ENCODE measurements around the gene CCNQ. TPM values are rescaled to one million over a fixed set of nuclear protein-coding genes. Genes with fewer than 3 reads are reported as not detected.
"Not testable (repeated sequence)": the region's sequence is repeated elsewhere in the genome, so short reads cannot be mapped to it uniquely, and the experiment has no call there.

Gene CCNQ
- total RNA-seq, 1 donor from 2014 or later = 40.7 TPM

DNA sequence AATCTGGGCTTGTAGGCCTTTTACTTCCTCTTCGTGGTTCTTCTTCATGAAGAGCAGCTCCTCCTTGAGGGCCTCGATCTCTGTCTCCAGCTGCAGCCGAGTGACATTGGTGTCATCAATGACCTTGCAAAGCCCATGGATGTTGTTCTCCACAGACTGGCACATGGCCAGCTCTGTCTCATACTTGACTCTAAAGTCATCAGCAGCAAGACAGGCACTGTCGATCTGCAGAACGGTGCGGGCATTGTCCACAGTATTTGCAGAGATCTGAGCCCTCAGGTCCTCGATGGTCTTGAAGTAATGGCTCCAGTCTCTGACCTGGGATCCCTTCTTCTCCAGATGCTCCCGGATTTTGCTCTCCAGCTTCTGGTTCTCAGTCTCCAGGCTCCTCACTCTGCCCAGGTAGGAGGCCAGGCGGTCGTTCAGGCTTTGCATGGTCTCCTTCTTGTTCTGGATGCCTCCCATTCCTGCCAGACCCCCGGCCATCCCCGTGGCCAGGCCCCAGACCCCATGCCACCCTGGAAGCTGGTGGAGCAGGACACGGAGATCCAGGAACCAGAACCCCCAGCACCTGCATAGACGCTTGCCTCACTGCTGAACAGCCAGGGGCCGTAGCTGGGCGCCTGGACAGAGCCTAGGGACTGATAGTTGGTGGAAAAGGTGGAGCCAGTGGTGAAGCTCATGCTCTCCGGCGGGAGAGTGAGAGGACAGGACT, 5.9 kb upstream of the CCNQ start:
- ATAC-seq (ENCODE audit: poor library complexity); DNase-seq; intact Hi-C loops (cut with DNase I): not testable (repeated sequence)

DNA sequence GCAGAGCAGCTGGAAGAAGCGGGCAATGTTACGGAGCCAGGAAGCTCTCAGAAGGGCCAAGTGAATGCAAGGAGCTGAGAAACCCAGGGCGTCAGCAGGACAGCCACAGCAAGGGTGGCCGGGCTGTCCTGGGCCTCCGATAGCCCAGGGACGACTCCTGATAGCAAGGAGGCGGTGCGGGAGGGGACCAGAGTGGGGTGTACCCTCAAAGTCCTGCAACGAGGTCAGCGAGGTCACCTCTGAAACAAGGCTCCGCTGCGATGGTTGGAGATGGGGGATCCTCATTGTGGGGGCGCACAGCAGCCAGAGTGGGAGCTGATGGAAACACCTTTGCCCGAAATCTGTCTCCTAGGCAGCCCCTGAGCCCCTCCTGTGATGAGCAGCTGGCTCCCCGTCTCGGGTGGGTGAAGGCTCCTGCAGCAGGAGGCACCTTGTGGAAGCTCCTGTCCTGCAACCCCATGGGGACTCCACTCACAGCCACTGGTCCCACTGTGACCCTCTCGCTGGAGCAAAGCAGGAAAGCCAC, 4.3 kb upstream of the CCNQ start:
- DNase-seq = no peak
- intact Hi-C loops (cut with DNase I) = no loop called here
- ATAC-seq (ENCODE audit: poor library complexity) = no peak

GRCh38 chrX:153602601-153603000, 3.7 kb upstream of the CCNQ start:
- intact Hi-C loops (cut with DNase I) = no loop called here
- ATAC-seq (ENCODE audit: poor library complexity) = no peak
- DNase-seq = no peak

- intact Hi-C loops (cut with DNase I) = no loop called here
- no peak for ATAC-seq (ENCODE audit: poor library complexity)
Measured at GRCh38 chrX:153601511-153602110, 2.7 kb upstream of the CCNQ start.

DNA sequence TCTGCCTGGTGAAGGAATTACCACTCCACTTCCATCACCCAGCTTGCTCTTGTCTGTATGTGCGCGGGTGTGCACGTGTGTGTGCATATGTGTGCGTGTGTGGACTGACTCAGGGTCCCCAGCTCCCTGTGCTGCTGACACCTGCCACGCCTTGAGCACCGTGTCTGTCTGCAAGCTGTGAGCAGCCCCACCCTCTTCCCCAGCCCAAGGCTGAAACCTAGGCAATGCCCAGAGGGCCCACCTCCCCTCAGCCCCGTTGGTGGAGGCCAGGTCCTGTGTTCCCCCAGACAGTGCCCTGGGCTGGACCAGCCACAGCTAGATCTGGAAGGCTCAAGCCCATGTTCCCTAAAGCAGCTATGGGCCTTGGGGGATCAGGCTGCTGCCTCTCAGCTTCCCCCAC, 2.0 kb upstream of the CCNQ start:
- ATAC-seq (ENCODE audit: poor library complexity) (no peak), DNase-seq (no peak)
- intact Hi-C loops (cut with DNase I) = no loop called here

More at GRCh38 chrX:153601511-153602110, 2.7 kb upstream of the CCNQ start:
- no peak for DNase-seq

- no peak for ATAC-seq (ENCODE audit: poor library complexity)
- DNase-seq = no peak
- intact Hi-C loops (cut with DNase I) = no loop called here
Measured at GRCh38 chrX:153600032-153600373, 1.1 kb upstream of the CCNQ start.

- ATAC-seq (ENCODE audit: poor library complexity) = peak; percentile 96
- intact Hi-C loops (cut with DNase I) = no loop called here
- peak; percentile 93 for DNase-seq
Measured at GRCh38 chrX:153599192-153600031, 473 bp upstream of the CCNQ start.

GRCh38 chrX:153596981-153597750, 1.8 kb downstream of the CCNQ start:
- intact Hi-C loops (cut with DNase I) = no loop called here
- ATAC-seq (ENCODE audit: poor library complexity) (no peak), DNase-seq (no peak)

GRCh38 chrX:153595859-153596857, 2.8 kb downstream of the CCNQ start:
- DNase-seq (no peak), ATAC-seq (ENCODE audit: poor library complexity) (no peak)
- intact Hi-C loops (cut with DNase I) = no loop called here

DNA sequence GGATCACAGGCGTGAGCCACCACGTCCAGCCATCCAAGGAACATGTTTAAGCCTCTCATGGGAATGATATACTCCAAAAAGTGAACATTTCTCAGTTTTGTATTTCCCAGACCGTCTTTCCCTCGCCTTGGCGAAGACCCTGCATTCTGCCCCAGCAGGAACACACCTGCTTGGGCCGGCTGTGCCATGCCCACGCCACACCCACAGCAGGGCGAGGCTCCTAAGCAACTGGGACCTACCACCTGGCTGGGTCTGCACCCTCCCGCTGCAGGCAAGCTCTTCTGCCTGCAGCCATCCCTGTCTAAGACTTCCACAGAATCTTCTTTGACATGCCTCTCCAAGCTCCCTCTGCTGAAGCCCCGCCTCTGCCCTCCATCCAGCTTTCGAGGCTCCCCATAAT, 3.6 kb downstream of the CCNQ start:
- intact Hi-C loops (cut with DNase I) = no loop called here
- ATAC-seq (ENCODE audit: poor library complexity) (no peak), DNase-seq (no peak)

DNA sequence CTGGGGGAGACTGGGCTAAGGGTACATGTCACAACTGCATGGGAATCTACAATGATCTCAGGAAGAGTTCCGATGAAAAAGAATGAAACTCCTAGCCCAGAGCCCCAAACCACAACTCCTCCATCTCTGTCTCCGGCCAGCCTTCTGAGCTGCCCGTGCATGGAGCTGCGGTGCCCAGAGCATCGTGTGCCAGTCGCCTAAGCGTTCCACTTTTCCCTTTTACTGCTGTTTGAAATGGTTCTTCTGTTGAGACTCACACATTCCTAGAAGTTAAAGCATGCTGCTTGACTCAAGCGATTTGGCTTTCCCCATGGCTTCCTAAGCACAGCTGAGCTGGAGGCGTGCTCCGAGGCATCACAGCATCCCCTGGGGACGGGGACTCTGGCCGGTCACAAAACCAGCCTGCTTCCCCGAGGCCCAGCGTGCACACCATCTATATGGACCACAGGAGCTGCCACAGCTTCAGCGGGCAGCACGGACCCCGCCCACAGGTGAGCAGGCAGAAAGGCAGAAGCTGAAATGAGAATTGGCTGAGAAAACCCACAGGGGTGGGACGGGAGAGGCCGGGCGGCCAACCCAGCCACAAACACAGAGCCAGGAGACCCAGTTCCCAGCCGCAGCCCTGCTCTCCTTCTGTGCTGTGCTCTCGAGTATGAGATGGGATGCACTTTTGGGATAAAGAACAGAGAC, 5.0 kb downstream of the CCNQ start:
- ATAC-seq (ENCODE audit: poor library complexity) = no peak
- DNase-seq = no peak
- intact Hi-C loops (cut with DNase I) = no loop called here

- DNase-seq (peak; percentile 74), ATAC-seq (ENCODE audit: poor library complexity) (peak; percentile 74)
- intact Hi-C loops (cut with DNase I) = no loop called here
Measured at GRCh38 chrX:153592966-153593688, 5.8 kb downstream of the CCNQ start.

DNA sequence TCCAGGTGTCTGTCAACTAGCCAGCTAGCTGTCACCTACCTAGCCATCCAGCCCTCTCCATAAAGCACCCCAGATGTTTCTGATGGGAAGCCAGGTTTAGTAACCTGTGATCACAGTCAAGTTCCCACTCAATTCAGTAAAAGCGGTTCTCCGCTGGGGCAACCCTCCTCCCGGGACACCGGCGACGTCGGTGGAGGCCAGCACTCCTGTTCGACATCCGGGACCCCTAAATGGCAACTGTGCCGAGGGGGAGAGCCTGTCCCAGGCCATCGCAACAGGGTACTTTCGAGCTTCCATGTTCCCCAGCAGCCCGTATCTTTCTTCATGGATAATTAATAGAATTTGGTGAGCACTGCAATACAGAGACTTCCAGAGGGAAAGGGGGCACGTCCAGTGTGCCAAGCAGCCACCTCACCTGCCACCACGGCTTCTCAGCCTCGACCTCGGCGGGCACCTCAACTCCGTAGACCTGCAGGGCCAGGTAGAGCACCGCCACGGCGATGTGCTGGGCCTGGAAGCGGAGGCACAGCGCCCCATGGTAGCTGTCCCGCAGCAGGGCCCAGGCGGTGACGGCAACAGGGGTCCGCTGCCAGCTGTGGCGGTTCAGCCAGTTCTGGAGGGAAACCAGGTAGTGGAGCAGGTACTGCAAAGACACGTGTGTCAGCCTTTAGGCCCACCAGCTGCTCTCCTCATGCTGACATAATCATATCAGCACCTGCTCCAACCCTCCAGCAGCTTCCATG, 6.7 kb downstream of the CCNQ start:
- ATAC-seq (ENCODE audit: poor library complexity) (no peak), DNase-seq (no peak)
- intact Hi-C loops (cut with DNase I) = no loop called here

- no peak for DNase-seq
- intact Hi-C loops (cut with DNase I) = no loop called here
- no peak for ATAC-seq (ENCODE audit: poor library complexity)
Measured at GRCh38 chrX:153590961-153591956, 7.7 kb downstream of the CCNQ start.

All from Right ventricle myocardium superior (tissue), 1 donor.